K562 treated with DMSO at 1 percent for 12 hours (cell line): ENCODE results near the gene ICAM4. TPM values are rescaled to one million over a fixed set of nuclear protein-coding genes. Genes with fewer than 3 reads are reported as not detected.

Experiments used
- total RNA-seq: library from RNA; unstranded; fragments of 300-600 nt; gene quantifications from 2 replicates; pipeline ENCODE4 v1.2.3, GENCODE V29; 2022; ENCODE audit not compliant: insufficient read depth

The ICAM4 gene, protein sequence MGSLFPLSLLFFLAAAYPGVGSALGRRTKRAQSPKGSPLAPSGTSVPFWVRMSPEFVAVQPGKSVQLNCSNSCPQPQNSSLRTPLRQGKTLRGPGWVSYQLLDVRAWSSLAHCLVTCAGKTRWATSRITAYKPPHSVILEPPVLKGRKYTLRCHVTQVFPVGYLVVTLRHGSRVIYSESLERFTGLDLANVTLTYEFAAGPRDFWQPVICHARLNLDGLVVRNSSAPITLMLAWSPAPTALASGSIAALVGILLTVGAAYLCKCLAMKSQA
- total RNA-seq: 78.4 and 98.9 TPM in 2 replicates

DNA sequence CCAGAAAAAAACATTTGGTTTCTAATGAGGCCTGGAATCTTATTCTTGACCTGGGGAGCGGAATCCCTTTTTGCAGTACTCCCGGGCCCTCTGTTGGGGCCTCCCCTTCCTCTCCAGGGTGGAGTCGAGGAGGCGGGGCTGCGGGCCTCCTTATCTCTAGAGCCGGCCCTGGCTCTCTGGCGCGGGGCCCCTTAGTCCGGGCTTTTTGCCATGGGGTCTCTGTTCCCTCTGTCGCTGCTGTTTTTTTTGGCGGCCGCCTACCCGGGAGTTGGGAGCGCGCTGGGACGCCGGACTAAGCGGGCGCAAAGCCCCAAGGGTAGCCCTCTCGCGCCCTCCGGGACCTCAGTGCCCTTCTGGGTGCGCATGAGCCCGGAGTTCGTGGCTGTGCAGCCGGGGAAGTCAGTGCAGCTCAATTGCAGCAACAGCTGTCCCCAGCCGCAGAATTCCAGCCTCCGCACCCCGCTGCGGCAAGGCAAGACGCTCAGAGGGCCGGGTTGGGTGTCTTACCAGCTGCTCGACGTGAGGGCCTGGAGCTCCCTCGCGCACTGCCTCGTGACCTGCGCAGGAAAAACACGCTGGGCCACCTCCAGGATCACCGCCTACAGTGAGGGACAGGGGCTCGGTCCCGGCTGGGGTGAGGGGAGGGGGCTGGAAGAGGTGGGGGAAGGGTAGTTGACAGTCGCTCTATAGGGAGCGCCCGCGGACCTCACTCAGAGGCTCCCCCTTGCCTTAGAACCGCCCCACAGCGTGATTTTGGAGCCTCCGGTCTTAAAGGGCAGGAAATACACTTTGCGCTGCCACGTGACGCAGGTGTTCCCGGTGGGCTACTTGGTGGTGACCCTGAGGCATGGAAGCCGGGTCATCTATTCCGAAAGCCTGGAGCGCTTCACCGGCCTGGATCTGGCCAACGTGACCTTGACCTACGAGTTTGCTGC is at the start of gene ICAM4:
Gene ICAM4, plus strand, starts transcription at position 153 of the 935 bp plus-strand sequence. Its CDS starts 58 bp downstream, at position 211.

DNA sequence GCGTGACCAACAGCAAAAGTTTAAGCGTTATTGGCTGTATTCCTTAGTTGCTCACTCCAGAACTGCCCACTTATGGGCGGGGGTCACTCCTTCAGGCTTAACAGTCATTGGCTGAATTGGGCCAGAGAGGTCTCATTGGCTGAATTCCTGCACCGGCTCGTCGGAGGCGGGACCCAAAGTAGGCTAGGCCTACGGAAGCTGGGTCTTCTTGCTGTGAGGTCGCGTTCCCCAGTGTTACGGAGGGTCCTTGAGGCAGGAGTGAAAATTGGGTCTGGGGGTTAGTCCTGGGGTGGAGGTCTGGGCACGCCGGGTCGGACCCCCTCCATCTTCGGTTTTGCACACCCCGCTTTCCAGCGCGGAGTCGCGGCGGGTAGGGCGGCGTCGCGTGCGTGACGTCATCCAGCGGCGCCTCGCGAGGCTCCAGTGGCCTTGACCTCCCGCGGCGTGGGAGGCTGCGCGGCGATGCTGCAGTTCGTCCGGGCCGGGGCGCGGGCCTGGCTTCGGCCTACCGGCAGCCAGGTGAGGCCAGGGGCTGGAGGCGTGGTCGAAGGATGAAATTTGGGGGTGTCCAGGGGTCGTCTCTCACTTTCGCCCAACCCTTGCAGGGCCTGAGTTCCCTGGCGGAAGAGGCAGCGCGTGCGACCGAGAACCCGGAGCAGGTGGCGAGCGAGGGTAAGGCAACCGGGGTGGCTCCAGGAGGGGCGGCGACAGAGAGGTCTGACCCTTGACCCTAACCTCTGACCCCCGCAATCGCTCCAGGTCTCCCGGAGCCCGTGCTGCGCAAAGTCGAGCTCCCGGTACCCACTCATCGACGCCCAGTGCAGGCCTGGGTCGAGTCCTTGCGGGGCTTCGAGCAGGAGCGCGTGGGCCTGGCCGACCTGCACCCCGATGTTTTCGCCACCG is 34.7 kb upstream of the ICAM4 start, which contains the start of gene MRPL4:
Gene MRPL4, plus strand, starts transcription at position 423 of the 903 bp plus-strand sequence. Its CDS starts 40 bp downstream, at position 463.

DNA sequence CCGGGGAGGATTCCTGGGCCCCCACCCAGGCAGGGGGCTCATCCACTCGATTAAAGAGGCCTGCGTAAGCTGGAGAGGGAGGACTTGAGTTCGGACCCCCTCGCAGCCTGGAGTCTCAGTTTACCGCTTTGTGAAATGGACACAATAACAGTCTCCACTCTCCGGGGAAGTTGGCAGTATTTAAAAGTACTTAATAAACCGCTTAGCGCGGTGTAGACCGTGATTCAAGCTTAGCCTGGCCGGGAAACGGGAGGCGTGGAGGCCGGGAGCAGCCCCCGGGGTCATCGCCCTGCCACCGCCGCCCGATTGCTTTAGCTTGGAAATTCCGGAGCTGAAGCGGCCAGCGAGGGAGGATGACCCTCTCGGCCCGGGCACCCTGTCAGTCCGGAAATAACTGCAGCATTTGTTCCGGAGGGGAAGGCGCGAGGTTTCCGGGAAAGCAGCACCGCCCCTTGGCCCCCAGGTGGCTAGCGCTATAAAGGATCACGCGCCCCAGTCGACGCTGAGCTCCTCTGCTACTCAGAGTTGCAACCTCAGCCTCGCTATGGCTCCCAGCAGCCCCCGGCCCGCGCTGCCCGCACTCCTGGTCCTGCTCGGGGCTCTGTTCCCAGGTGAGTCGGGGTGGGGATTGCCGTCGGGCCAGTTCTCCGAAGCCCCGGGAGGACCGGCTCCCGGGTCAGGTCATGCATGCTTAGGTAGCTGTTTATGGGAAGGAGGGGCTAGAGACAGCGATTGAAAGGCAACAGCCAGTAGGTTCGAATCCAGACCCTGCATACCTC is 15.9 kb upstream of the ICAM4 start, which contains the start of gene ICAM1:
Gene ICAM1, plus strand, starts transcription at position 505 of the 779 bp plus-strand sequence. Its CDS starts 40 bp downstream, at position 545.

DNA sequence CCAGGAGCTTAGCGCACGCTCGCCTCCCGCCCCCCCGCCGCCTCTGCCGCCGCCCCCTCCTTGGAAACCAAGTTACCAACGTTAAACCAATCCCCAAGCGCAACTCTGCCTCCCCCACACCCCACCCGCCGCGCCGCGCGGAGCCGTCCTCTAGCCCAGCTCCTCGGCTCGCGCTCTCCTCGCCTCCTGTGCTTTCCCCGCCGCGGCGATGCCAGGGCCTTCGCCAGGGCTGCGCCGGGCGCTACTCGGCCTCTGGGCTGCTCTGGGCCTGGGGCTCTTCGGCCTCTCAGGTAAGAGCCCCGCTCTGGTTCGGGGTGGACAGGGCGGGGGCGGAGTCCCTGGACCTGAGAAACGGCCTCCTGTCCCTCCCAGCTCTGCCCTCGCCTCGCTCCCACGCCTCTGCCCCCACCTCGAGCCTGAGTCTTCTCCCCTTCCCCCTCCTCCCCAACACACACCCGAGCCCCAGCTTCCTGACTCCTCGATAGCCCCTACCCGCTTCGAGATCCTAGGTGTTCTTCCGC is 3.1 kb downstream of the ICAM4 start, which contains the start of gene ICAM5:
Gene ICAM5, plus strand, starts transcription at position 117 of the 521 bp plus-strand sequence. Its CDS starts 92 bp downstream, at position 209.

DNA sequence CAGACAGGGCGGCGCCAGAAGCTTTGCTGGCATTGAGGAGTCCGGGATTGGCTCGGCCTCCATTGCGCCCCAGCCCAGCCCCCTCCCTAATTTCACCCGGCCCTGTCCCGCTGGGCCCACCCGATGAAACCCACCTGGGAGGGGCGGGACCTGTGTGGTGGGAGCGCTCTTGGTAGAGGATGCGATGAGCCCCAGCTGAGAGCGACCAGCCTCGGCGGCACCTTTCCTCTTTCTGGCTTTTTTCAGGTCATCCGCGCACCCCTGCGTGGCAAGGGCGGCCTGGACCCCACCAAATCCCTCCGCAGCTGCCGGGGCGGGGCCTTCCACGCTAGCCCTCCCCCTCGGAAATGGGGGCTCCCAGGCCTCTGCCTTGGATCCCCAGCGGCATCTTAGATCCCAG is 22.7 kb downstream of the ICAM4 start, which contains the start of gene ZGLP1:
Gene ZGLP1, minus strand, starts transcription at position 393 of the 400 bp plus-strand sequence.

DNA sequence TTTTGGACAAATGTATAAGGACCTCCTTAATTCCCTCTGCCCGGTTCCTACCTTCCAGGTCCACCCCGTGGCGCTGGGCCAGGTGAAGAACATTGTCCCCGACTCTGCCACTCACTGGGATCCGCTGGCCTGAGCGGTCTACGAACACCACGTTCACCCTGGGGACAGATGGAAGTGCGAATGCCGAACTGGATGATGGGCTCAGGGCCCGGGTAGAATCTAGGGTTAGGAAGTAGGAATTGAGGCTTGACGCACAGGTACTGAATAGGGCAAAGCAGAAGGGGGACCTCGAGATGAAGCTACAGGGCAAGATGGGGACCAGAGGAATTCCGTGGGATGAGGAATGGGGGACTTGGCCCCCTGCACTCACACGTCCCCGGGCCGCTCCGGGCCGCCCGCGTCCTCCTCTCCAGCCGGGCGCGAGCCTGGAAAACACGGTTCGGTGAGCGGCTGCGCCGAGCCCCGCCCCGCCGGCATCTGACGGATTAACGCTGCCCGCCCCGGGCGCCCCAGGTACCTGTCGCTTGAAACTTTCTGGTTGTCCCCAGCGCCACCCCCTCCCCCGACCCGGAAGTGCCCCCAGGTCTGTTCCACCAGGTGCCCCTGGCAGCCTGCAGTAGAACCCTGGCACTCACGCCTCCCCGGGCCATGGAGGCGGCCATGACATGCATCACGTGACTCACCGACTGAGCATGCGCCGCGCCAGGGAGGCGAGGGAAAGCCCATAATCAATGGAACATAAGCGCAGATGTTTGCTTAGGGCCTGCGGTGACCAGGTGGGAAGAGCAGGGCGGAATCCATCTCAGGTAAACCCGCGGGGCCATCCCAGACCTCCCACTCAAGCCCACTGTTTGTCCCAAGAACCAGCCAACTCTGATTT is 28.8 kb downstream of the ICAM4 start, which contains the start of gene FDX2:
Gene FDX2, minus strand, starts transcription at position 681 of the 880 bp plus-strand sequence. Its CDS starts 19 bp downstream, at position 662.

DNA sequence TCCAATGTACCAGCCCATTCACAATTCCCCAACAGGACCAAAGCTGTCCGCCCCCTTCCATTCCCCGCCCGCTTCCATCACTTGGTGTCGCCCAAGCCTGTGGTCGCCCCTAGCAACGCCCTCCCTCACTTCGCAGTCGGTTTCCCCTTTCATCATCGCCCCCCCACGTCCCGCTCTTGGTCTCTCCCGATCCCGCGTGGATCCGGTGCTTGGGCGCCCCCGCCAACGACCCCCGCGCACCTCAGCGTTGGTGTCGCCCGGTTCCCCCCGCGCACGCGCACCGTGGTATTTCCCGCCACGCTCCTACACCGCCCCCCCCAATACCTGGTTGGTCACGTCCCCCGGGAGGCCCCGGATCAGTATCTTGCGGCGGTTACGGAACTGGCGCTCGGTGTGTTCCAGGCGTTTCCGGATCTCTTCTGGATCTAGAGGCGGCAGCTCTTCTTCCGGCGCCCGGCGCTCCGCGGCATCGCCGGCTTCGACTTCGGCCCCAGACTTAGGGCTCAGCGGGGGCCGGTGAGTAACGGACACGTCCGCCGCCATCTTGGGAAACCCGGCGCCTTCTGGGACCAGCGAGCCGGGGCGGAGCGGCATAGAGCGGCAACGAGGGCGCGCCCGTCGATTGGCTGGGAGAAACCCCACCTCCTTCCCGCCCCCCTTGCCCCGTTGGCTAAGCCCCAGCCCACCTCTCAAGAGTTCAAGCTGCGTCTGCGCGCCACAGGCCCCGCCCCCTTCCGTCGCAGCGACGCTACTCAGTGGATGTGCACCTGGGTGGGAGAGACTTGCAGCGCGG is 46.4 kb downstream of the ICAM4 start, which contains the start of gene RAVER1:
Gene RAVER1, minus strand, starts transcription at position 565 of the 793 bp plus-strand sequence. Its CDS starts 22 bp downstream, at position 543.

Other genes with a start within 250 kb of the ICAM4 start
- 14.6 and 24.1 TPM in 2 replicates for gene SHFL, start 200.6 kb upstream of the ICAM4 start, total RNA-seq
- gene ANGPTL6, start 184.3 kb upstream of the ICAM4 start, total RNA-seq: 0.84 TPM in 1 of 2 replicates, not detected in the other
- gene PPAN, start 180.6 kb upstream of the ICAM4 start, total RNA-seq: 22.9 and 29.3 TPM in 2 replicates
- 6.0 and 9.5 TPM in 2 replicates for gene P2RY11, start 175.3 kb upstream of the ICAM4 start, total RNA-seq
- gene EIF3G, start 167.1 kb upstream of the ICAM4 start, total RNA-seq: 312 and 388 TPM in 2 replicates
- gene DNMT1, start 92.0 kb upstream of the ICAM4 start, total RNA-seq: 95.8 and 157 TPM in 2 replicates
- 0.93 and 2.8 TPM in 2 replicates for gene S1PR2, start 55.6 kb upstream of the ICAM4 start, total RNA-seq
- gene MRPL4, start 34.7 kb upstream of the ICAM4 start, total RNA-seq: 107 and 119 TPM in 2 replicates
- gene ICAM1, start 15.8 kb upstream of the ICAM4 start, total RNA-seq: 50.8 and 121 TPM in 2 replicates
- 16.8 and 26.7 TPM in 2 replicates for gene ICAM5, start 3.0 kb downstream of the ICAM4 start, total RNA-seq
- 6.0 and 8.0 TPM in 2 replicates for gene ZGLP1, start 22.9 kb downstream of the ICAM4 start, total RNA-seq
- 27.1 and 43.9 TPM in 2 replicates for gene FDX2, start 29.1 kb downstream of the ICAM4 start, total RNA-seq
- gene RAVER1, start 46.6 kb downstream of the ICAM4 start, total RNA-seq: 32.1 and 76.4 TPM in 2 replicates
- gene ICAM3, start 52.7 kb downstream of the ICAM4 start, total RNA-seq: 7.0 and 10.9 TPM in 2 replicates
- 115 and 173 TPM in 2 replicates for gene TYK2, start 93.6 kb downstream of the ICAM4 start, total RNA-seq
- gene CDC37, start 116.6 kb downstream of the ICAM4 start, total RNA-seq: 197 and 242 TPM in 2 replicates
- gene PDE4A, start 133.6 kb downstream of the ICAM4 start, total RNA-seq: 7.6 and 19.3 TPM in 2 replicates
- 55.0 and 67.1 TPM in 2 replicates for gene KEAP1, start 216.4 kb downstream of the ICAM4 start, total RNA-seq
- not detected in 2 replicates for gene S1PR5, start 230.5 kb downstream of the ICAM4 start, total RNA-seq